ENCODE measurements around the gene SLC16A12. TPM values are rescaled to one million over a fixed set of nuclear protein-coding genes. Genes with fewer than 3 reads are reported as not detected.
A peak's percentile ranks its signal among the peaks of the same experiment; 100 is the strongest.

Gene SLC16A12
- polyA plus RNA-seq, 4 donors: 0.21 to 0.89 TPM; not detected in 2

DNA sequence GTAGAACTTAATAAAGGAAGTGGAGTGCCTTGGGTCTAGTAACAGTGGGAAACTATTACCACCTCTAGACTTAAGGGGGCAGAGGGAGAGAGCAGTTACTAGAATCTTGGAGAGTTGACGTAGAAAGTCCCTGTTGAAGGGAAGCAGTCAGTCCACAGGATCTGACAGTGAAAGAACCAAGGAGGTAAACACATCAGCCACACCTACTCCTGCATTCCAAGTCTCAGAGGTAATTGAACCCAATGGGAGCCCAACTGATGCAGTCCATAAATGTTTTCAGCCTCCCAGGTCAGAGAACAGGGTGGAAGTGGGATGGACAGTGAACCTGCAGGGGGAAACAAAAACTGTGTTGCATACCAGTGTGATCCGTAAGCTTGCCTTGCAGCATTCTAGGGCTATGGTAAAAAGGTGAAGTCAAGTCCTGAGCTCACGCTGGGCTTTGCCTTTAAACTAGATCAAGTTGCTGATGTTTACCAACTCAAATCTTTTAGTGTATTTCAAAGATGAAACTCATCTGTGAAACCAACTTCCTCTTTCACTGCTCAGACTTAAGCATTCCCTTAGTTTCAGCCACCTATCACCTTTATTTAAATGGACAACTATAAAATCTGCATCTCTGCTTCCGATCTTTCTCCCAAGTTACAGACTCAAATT lies 57.2 kb downstream of the SLC16A12 start:
- Histone ChIP-seq H3K9me3 (ENCODE audit: control insufficient read depth in 2 of 2, insufficient read depth in 1 of 2, low read depth in 1 of 2, low read length in 1 of 2) (peaks cover 0 to 5% of the 10 kb centered on the region in 2 donors), H3K4me1 (ENCODE audit: control insufficient read depth in 3 of 3, insufficient read depth in 2 of 3, low read depth in 1 of 3, low read length in 2 of 3) (peaks cover 0 to 27% (median 0%) of the 10 kb centered on the region in 3 donors), H3K4me3 (ENCODE audit: low read depth in 1 of 3, low read length in 3 of 3) (no peak overlapping the region), H3K36me3 (ENCODE audit: control insufficient read depth in 3 of 3, insufficient read depth in 2 of 3, low read depth in 1 of 3, low read length in 3 of 3) (no peaks in the 10 kb centered on the region), H3K27ac (ENCODE audit: low read depth in 1 of 3, low read length in 2 of 3) (peak overlapping the region in 1 of 3 donors; percentile 64), H3K27me3 (ENCODE audit: control insufficient read depth in 3 of 3, insufficient read depth in 3 of 3, low read length in 3 of 3) (peaks cover 0 to 2% (median 0%) of the 10 kb centered on the region in 3 donors)
- FAIRE-seq (no peak), DNase-seq (peak in 1 of 2 donors; percentile 77)
- whole genome bisulfite sequencing, 3 donors: 80 to 88% (median 87%) methylated on average over 4 of the region's 4 CpGs

GRCh38 chr10:89476150-89476549 lies 59.2 kb downstream of the SLC16A12 start:
- WGBS, 3 donors: 78 to 81% (median 81%) methylated on average over 6 of the region's 6 CpGs
- Histone ChIP-seq H3K4me1 (ENCODE audit: control insufficient read depth in 3 of 3, insufficient read depth in 2 of 3, low read depth in 1 of 3, low read length in 2 of 3) (peaks cover 0 to 21% (median 0%) of the 10 kb centered on the region in 3 donors), H3K36me3 (ENCODE audit: control insufficient read depth in 3 of 3, insufficient read depth in 2 of 3, low read depth in 1 of 3, low read length in 3 of 3) (no peaks in the 10 kb centered on the region), H3K4me3 (ENCODE audit: low read depth in 1 of 3, low read length in 3 of 3) (no peak overlapping the region), H3K27me3 (ENCODE audit: control insufficient read depth in 3 of 3, insufficient read depth in 3 of 3, low read length in 3 of 3) (no peaks in the 10 kb centered on the region), H3K27ac (ENCODE audit: low read depth in 1 of 3, low read length in 2 of 3) (peak overlapping the region in 1 of 3 donors; percentile 27), H3K9me3 (ENCODE audit: control insufficient read depth in 2 of 2, insufficient read depth in 1 of 2, low read depth in 1 of 2, low read length in 1 of 2) (no peaks in the 10 kb centered on the region)
- DNase-seq (no peak), FAIRE-seq (no peak)

- 55 to 69% (median 67%) methylated on average over 4 of the region's 4 CpGs for WGBS, 3 donors
- Histone ChIP-seq H3K9me3 (ENCODE audit: control insufficient read depth in 2 of 2, insufficient read depth in 1 of 2, low read depth in 1 of 2, low read length in 1 of 2) (no peaks in the 10 kb centered on the region), H3K4me1 (ENCODE audit: control insufficient read depth in 3 of 3, insufficient read depth in 2 of 3, low read depth in 1 of 3, low read length in 2 of 3) (peaks cover 0 to 21% (median 0%) of the 10 kb centered on the region in 3 donors), H3K4me3 (ENCODE audit: low read depth in 1 of 3, low read length in 3 of 3) (no peak overlapping the region), H3K36me3 (ENCODE audit: control insufficient read depth in 3 of 3, insufficient read depth in 2 of 3, low read depth in 1 of 3, low read length in 3 of 3) (no peaks in the 10 kb centered on the region), H3K27ac (ENCODE audit: low read depth in 1 of 3, low read length in 2 of 3) (no peak overlapping the region), H3K27me3 (ENCODE audit: control insufficient read depth in 3 of 3, insufficient read depth in 3 of 3, low read length in 3 of 3) (no peaks in the 10 kb centered on the region)
- no peak for DNase-seq
- no peak for FAIRE-seq
Measured at GRCh38 chr10:89475591-89475998, 59.8 kb downstream of the SLC16A12 start.

DNA sequence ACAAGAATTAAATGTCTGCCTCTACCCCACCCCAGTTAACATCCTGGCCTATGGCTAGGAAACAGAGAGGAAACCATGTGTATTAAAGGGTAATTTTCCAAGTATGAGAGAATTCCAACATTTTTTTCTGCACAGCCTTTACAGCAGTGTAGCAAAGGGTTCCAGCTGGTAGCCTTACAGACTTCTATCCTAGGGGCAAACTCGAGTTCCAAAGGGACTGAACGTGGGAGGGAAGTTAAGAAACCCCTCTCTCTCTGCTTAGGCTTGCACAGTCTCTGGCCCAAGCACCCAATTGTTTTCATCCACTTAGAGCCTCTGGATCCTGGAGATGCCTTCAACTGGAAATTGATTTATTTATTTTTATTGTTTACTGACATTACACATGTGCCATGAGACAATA lies 60.3 kb downstream of the SLC16A12 start:
- DNase-seq (no peak), FAIRE-seq (no peak)
- no peaks in the 10 kb centered on the region for H3K9me3 ChIP-seq (ENCODE audit: control insufficient read depth in 2 of 2, insufficient read depth in 1 of 2, low read depth in 1 of 2, low read length in 1 of 2)
- H3K27ac ChIP-seq (ENCODE audit: low read depth in 1 of 3, low read length in 2 of 3): no peak overlapping the region
- 57 to 81% (median 76%) methylated on average over 2 of the region's 2 CpGs for WGBS, 3 donors
- no peaks in the 10 kb centered on the region for H3K27me3 ChIP-seq (ENCODE audit: control insufficient read depth in 3 of 3, insufficient read depth in 3 of 3, low read length in 3 of 3)
- H3K4me1 ChIP-seq (ENCODE audit: control insufficient read depth in 3 of 3, insufficient read depth in 2 of 3, low read depth in 1 of 3, low read length in 2 of 3): peaks cover 0 to 21% (median 0%) of the 10 kb centered on the region in 3 donors
- no peak overlapping the region for H3K4me3 ChIP-seq (ENCODE audit: low read depth in 1 of 3, low read length in 3 of 3)
- no peaks in the 10 kb centered on the region for H3K36me3 ChIP-seq (ENCODE audit: control insufficient read depth in 3 of 3, insufficient read depth in 2 of 3, low read depth in 1 of 3, low read length in 3 of 3)

GRCh38 chr10:89474452-89474851 lies 60.9 kb downstream of the SLC16A12 start:
- no peaks in the 10 kb centered on the region for H3K36me3 ChIP-seq (ENCODE audit: control insufficient read depth in 3 of 3, insufficient read depth in 2 of 3, low read depth in 1 of 3, low read length in 3 of 3)
- H3K9me3 ChIP-seq (ENCODE audit: control insufficient read depth in 2 of 2, insufficient read depth in 1 of 2, low read depth in 1 of 2, low read length in 1 of 2): no peaks in the 10 kb centered on the region
- H3K4me3 ChIP-seq (ENCODE audit: low read depth in 1 of 3, low read length in 3 of 3): no peak overlapping the region
- 88 to 92% (median 90%) methylated on average over 4 of the region's 4 CpGs for WGBS, 3 donors
- peaks cover 0 to 16% (median 0%) of the 10 kb centered on the region in 3 donors for H3K4me1 ChIP-seq (ENCODE audit: control insufficient read depth in 3 of 3, insufficient read depth in 2 of 3, low read depth in 1 of 3, low read length in 2 of 3)
- no peak overlapping the region for H3K27ac ChIP-seq (ENCODE audit: low read depth in 1 of 3, low read length in 2 of 3)
- FAIRE-seq (no peak), DNase-seq (no peak)
- H3K27me3 ChIP-seq (ENCODE audit: control insufficient read depth in 3 of 3, insufficient read depth in 3 of 3, low read length in 3 of 3): no peaks in the 10 kb centered on the region

DNA sequence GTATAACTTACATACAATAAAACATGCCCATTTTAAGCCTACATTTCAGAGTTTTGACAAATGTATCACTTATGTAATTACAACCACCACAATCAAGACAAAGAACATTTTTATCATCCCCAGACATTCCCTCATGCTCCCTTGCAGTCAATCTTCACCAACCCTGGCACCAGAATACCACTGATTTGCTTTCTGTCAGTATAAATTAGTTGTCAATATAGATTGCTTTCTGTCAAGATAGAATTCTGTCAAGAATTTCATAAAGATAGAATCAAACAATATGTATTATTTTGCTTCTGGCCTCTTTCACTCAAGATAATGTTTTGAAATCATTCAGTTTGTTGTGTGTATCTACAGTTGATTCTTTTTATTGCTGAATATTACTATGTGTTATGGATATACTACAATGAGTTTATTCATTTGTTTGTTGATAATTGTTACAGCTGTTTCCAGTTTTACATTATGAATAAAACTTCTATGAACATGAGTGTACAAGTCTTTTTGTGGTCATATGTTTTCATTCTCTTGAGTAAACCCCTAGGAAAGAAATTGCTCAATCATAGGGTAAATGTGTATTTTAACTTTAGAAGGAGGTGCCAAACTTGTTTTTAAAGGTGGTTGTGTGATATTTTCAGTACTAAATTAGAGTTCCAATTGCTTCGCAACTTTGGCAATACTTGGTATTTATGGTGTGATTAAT lies 64.1 kb downstream of the SLC16A12 start:
- Histone ChIP-seq H3K4me1 (ENCODE audit: control insufficient read depth in 3 of 3, insufficient read depth in 2 of 3, low read depth in 1 of 3, low read length in 2 of 3) (peaks cover 5 to 15% (median 5%) of the 10 kb centered on the region in 3 donors), H3K4me3 (ENCODE audit: low read depth in 1 of 3, low read length in 3 of 3) (no peak overlapping the region), H3K27ac (ENCODE audit: low read depth in 1 of 3, low read length in 2 of 3) (no peak overlapping the region), H3K9me3 (ENCODE audit: control insufficient read depth in 2 of 2, insufficient read depth in 1 of 2, low read depth in 1 of 2, low read length in 1 of 2) (peaks cover 0 to 3% of the 10 kb centered on the region in 2 donors), H3K36me3 (ENCODE audit: control insufficient read depth in 3 of 3, insufficient read depth in 2 of 3, low read depth in 1 of 3, low read length in 3 of 3) (no peaks in the 10 kb centered on the region), H3K27me3 (ENCODE audit: control insufficient read depth in 3 of 3, insufficient read depth in 3 of 3, low read length in 3 of 3) (no peaks in the 10 kb centered on the region)
- no peak for DNase-seq
- no peak for FAIRE-seq
- 50 to 78% (median 57%) methylated on average over 1 of the region's 1 CpG for WGBS, 3 donors

GRCh38 chr10:89470628-89471027 lies 64.8 kb downstream of the SLC16A12 start:
- peaks cover 5 to 17% (median 6%) of the 10 kb centered on the region in 3 donors for H3K4me1 ChIP-seq (ENCODE audit: control insufficient read depth in 3 of 3, insufficient read depth in 2 of 3, low read depth in 1 of 3, low read length in 2 of 3)
- H3K9me3 ChIP-seq (ENCODE audit: control insufficient read depth in 2 of 2, insufficient read depth in 1 of 2, low read depth in 1 of 2, low read length in 1 of 2): peaks cover 0 to 3% of the 10 kb centered on the region in 2 donors
- WGBS, 3 donors: 81 to 96% (median 90%) methylated on average over 2 of the region's 2 CpGs
- H3K27me3 ChIP-seq (ENCODE audit: control insufficient read depth in 3 of 3, insufficient read depth in 3 of 3, low read length in 3 of 3): no peaks in the 10 kb centered on the region
- FAIRE-seq (no peak), DNase-seq (peak; percentile 15 to 36)
- H3K36me3 ChIP-seq (ENCODE audit: control insufficient read depth in 3 of 3, insufficient read depth in 2 of 3, low read depth in 1 of 3, low read length in 3 of 3): no peaks in the 10 kb centered on the region
- no peak overlapping the region for H3K27ac ChIP-seq (ENCODE audit: low read depth in 1 of 3, low read length in 2 of 3)
- no peak overlapping the region for H3K4me3 ChIP-seq (ENCODE audit: low read depth in 1 of 3, low read length in 3 of 3)

- H3K27ac ChIP-seq (ENCODE audit: low read depth in 1 of 3, low read length in 2 of 3): no peak overlapping the region
- DNase-seq (no peak), FAIRE-seq (no peak)
- no peak overlapping the region for H3K4me3 ChIP-seq (ENCODE audit: low read depth in 1 of 3, low read length in 3 of 3)
- peaks cover 0 to 3% of the 10 kb centered on the region in 2 donors for H3K9me3 ChIP-seq (ENCODE audit: control insufficient read depth in 2 of 2, insufficient read depth in 1 of 2, low read depth in 1 of 2, low read length in 1 of 2)
- H3K4me1 ChIP-seq (ENCODE audit: control insufficient read depth in 3 of 3, insufficient read depth in 2 of 3, low read depth in 1 of 3, low read length in 2 of 3): peaks cover 5 to 17% (median 6%) of the 10 kb centered on the region in 3 donors
- no peaks in the 10 kb centered on the region for H3K27me3 ChIP-seq (ENCODE audit: control insufficient read depth in 3 of 3, insufficient read depth in 3 of 3, low read length in 3 of 3)
- H3K36me3 ChIP-seq (ENCODE audit: control insufficient read depth in 3 of 3, insufficient read depth in 2 of 3, low read depth in 1 of 3, low read length in 3 of 3): no peaks in the 10 kb centered on the region
Measured at GRCh38 chr10:89469517-89469916, 65.9 kb downstream of the SLC16A12 start.

All from small intestine (tissue), 7 donors.